Measurements from ENCODE around the gene SEC11C.

The SEC11C gene

DNA sequence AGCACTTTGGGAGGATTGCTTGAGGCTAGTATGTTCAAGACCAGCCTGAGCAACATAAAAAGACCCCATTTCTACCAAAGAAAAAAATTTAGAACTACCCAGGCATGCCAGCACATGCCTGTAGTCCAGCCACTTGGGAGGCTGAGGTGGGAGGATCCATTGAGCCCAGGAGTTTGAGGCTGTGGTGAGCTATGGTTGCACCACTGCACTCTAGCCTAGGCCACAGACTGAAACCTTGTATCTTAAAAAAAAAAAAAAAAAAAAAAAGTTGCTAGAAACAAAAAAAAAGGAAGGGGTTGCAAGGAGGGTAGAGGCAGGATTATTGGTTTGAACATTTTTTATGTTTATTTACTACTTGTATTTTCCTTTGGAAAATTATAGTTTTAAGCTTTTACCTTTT lies 4.8 kb downstream of the SEC11C start:
- no peak for DNase-seq (ENCODE audit: low read depth)

DNA sequence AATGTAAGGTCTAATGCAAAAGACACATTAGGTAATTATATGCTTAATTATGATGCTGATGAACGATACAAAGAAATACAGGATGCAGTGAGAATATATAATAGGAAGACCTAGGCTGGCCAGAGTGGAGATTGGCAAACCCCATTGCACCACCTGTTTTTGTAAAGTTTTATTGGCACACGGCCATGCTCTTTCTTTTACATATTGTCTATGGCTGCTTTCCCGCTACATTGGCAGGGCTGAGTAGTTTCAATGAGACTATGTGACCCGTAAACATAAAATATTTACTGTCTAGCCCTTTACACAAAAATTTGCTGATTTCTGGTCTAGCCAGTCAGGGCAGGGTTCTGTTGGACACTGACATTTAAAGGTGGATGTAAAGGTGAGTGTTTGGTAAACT lies 5.4 kb downstream of the SEC11C start:
- DNase-seq (ENCODE audit: low read depth) = no peak

DNA sequence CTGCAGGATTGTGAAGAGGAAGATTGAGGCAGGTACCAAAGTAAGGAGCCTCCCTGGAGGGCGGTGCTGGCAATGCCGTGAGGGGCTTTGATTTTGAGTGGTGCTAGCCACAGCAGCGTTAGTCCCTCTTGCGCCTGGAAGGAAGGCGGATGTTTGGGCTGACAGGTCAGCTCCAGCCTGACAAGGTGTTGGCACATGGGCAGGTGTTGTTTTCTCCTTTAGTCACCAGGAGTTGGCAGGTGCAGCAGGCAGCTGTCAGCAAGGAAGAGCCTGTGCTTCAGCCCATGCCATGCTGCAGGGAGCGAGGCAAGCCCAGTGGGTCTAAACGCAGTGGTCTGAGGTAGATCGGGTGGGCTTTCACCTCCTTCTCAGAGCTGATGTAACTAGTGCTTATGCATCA lies 8.5 kb downstream of the SEC11C start:
- DNase-seq (ENCODE audit: low read depth) = no peak

DNA sequence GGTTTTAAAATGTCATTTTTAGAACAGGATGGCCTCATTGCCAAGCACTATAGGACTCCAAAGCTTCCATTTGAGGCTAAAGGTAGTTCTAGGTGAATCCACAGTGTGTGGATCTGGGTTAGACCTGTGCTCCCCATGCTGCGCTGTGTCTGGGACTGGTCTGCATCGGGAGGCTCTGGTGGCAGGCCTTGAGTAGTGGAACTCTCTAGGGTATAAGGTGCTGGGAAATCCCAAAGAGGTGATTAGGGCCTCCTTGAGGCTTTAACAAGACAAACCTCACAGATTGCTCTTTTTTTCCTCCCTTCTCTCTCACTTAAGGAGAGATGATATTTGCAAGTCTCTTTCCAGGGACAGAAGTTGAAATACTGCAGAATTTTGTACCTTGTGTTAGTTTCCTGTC lies 9.3 kb downstream of the SEC11C start:
- DNase-seq (ENCODE audit: low read depth) = no peak

GRCh38 chr18:59149416-59149815 lies 9.7 kb downstream of the SEC11C start:
- no peak for DNase-seq (ENCODE audit: low read depth)

DNA sequence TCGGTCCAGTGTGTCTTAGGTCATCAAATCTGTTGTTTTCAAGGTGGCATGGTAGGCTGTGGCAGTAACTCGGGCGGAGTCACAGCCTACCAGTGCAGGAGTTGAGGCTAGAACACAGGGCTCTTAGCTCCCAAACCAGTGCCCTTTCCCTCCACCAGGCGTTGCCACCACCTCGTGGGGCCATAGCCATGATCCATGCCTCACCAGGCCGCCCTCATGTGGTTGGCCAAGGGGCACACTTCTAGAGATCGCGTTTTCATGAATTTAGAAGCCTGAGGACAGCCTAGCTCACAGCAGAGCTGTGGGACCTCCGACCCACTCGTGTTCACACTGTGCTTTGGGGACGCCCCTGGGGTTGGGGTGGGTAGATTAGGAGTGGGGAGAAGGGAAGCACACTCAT lies 10.6 kb downstream of the SEC11C start:
- no peak for DNase-seq (ENCODE audit: low read depth)

- no peak for DNase-seq (ENCODE audit: low read depth)
Measured at GRCh38 chr18:59155153-59155552, 15.5 kb downstream of the SEC11C start.

GRCh38 chr18:59156316-59156715 lies 16.6 kb downstream of the SEC11C start:
- DNase-seq (ENCODE audit: low read depth) = no peak

DNA sequence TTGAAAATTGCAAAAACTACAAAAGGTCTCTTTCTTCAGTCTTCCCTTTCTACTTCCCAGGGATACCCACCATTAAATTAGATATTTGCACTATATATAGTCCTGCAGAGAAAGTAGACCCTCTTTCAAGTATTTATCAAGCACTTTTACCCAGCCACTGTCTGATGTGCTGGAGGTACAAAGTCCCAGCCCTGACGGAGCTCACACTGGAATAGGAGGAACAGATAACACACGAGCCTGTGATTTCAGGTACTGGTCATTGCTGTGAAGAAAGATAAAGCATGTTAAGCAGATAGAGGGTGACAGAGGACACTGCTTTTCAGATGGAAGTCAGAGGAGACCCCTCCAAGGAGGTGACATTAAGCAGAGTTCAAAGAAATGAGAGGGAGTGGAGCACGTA lies 19.6 kb downstream of the SEC11C start:
- DNase-seq (ENCODE audit: low read depth) = no peak

- no peak for DNase-seq (ENCODE audit: low read depth)
Measured at GRCh38 chr18:59159986-59160385, 20.3 kb downstream of the SEC11C start.

DNA sequence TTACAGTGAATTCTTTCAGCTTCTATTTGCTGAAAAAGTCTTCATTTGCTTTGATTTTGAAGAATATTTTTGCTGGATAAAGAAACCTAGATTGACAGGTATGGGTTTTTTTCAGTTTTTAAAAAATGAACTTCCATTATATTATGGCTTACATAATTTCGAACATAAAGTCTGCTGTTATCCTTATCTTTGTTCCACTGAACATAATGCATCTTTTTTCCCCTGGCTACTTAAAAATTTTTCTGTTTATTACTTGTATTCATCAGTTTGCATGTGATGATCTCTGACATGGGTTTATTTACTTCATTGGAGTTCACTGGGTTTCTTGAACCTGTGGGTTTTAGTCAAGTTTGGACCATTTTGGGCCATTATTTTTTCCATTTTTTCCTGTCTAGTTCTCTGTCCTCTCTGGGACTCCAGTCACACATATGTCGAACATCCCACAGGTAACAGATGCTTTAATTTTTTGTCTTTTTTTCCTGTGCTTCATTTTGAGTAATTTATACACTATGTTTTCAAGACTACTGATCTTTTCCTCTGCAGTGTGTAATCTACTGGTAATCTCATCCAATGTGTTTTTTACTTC lies 33.1 kb downstream of the SEC11C start:
- no peak for DNase-seq (ENCODE audit: low read depth)

GRCh38 chr18:59177485-59177884 lies 37.8 kb downstream of the SEC11C start:
- DNase-seq (ENCODE audit: low read depth) = no peak

DNA sequence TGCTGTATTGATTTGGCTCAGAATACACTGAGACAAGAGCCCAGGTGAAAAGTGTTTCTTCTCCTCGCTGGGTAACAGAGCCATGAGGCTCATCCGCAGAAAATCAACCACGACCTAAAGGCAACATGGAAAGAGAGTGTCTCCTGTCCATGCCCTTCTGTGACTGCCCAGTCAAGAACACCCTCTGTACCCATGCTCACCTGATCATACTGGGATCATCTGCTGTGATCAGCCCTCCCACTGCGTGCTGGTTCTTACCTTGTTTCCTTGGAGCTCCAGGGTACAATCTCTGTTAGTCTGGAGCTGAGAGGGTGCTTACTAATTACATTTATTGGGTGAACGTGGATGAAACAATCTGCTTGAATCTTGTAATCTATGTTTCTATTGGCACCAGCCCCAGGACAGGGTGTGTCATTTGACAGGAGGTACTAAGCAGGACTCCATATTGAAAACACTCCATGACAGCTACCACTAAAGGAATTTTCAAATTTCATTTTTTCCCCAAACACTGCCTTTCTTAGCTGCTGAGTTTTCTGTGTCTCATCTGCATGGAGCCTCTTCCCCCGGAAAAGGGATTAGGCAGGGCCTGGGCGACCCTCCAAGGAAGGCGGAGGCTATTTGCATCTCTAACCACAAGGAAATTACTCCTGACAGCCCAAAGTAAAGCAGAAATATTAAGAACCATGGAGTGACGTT lies 40.6 kb downstream of the SEC11C start:
- no peak for DNase-seq (ENCODE audit: low read depth)

GRCh38 chr18:59182673-59183072 lies 43.0 kb downstream of the SEC11C start:
- DNase-seq (ENCODE audit: low read depth) = no peak

DNA sequence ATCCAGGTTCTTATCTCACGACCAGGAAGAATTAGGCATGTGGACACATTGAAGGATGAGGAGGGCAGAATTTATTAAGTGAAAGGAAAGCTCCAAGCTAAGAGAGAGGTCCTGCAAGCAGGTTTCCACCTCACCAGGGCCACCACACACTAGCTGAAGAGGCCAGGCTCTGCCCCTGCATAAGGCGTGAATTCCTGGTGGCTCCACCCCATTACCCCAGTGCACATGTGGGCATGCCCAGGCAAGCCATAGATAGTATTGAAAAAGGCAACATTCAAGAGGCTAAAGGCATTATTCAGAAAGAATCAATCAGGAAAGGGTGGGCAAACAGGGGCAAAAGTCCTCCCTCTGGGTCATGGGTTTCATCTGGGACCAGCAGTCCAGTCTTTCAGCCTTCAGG lies 49.3 kb downstream of the SEC11C start:
- DNase-seq (ENCODE audit: low read depth) = no peak

- DNase-seq (ENCODE audit: low read depth) = no peak
Measured at GRCh38 chr18:59189746-59190145, 50.1 kb downstream of the SEC11C start.

- DNase-seq (ENCODE audit: low read depth) = no peak
Measured at GRCh38 chr18:59196161-59196725, 56.6 kb downstream of the SEC11C start.

- DNase-seq (ENCODE audit: low read depth) = no peak
Measured at GRCh38 chr18:59197636-59198035, 58.0 kb downstream of the SEC11C start.

GRCh38 chr18:59198215-59198614 lies 58.5 kb downstream of the SEC11C start:
- no peak for DNase-seq (ENCODE audit: low read depth)

GRCh38 chr18:59200787-59201186 lies 61.1 kb downstream of the SEC11C start:
- DNase-seq (ENCODE audit: low read depth) = no peak

GRCh38 chr18:59202258-59202820 lies 62.7 kb downstream of the SEC11C start:
- no peak for DNase-seq (ENCODE audit: low read depth)

DNA sequence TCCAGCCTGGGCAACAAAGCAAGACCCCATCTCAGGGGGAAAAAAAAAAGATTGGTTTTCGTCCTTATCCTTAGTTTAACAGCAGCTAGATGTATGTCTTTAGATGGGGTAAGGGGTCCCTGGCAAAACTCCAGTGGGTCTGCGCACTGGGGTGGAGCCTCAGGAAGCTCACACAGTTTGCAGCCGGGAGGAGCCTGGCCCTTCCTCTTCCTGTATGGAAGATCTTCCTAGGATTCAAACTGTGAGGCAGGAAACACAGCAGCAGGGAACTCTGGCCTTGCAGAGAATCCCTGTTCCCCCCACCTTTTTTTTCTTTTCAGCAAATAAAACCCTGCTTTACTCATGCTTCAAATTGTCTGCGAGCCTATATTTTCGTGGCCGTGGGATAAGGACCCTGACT lies 67.8 kb downstream of the SEC11C start:
- no peak for DNase-seq (ENCODE audit: low read depth)

All from activated T-cell treated with anti-CD3 and anti-CD28 coated beads for 1 hour (primary cell).